Measurements from ENCODE around the gene CDC42EP4.
A peak's percentile ranks its signal among the peaks of the same experiment; 100 is the strongest.
"Not testable (repeated sequence)": the region's sequence is repeated elsewhere in the genome, so short reads cannot be mapped to it uniquely, and the experiment has no call there.

The CDC42EP4 gene

GRCh38 chr17:73319766-73320165, 8.0 kb upstream of the CDC42EP4 start:
- no peak for DNase-seq (ENCODE audit: low read depth)

GRCh38 chr17:73318836-73319235, 7.0 kb upstream of the CDC42EP4 start:
- DNase-seq (ENCODE audit: low read depth), result no peak

GRCh38 chr17:73318427-73318813, 6.6 kb upstream of the CDC42EP4 start:
- no peak for DNase-seq (ENCODE audit: low read depth)

GRCh38 chr17:73317513-73318426, 6.0 kb upstream of the CDC42EP4 start:
- peak; percentile 32 for DNase-seq (ENCODE audit: low read depth)

GRCh38 chr17:73316919-73317505, 5.2 kb upstream of the CDC42EP4 start:
- no peak for DNase-seq (ENCODE audit: low read depth)

GRCh38 chr17:73315471-73315870, 3.7 kb upstream of the CDC42EP4 start:
- DNase-seq (ENCODE audit: low read depth), result no peak

- no peak for DNase-seq (ENCODE audit: low read depth)
Measured at GRCh38 chr17:73313526-73314127, 1.8 kb upstream of the CDC42EP4 start.

- DNase-seq (ENCODE audit: low read depth), result not testable (repeated sequence)
Measured at GRCh38 chr17:73312887-73313286, 1.1 kb upstream of the CDC42EP4 start.

GRCh38 chr17:73311428-73311780, 397 bp downstream of the CDC42EP4 start:
- DNase-seq (ENCODE audit: low read depth), result no peak

GRCh38 chr17:73309727-73310596, 1.8 kb downstream of the CDC42EP4 start:
- DNase-seq (ENCODE audit: low read depth), result peak; percentile 42

GRCh38 chr17:73308959-73309358, 2.8 kb downstream of the CDC42EP4 start:
- not testable (repeated sequence) for DNase-seq (ENCODE audit: low read depth)

GRCh38 chr17:73308017-73308823, 3.6 kb downstream of the CDC42EP4 start:
- peak; percentile 97 for DNase-seq (ENCODE audit: low read depth)

GRCh38 chr17:73307130-73307529, 4.7 kb downstream of the CDC42EP4 start:
- no peak for DNase-seq (ENCODE audit: low read depth)

GRCh38 chr17:73305845-73306836, 5.7 kb downstream of the CDC42EP4 start:
- DNase-seq (ENCODE audit: low read depth), result no peak

GRCh38 chr17:73304971-73305812, 6.6 kb downstream of the CDC42EP4 start:
- peak; percentile 95 for DNase-seq (ENCODE audit: low read depth)

- no peak for DNase-seq (ENCODE audit: low read depth)
Measured at GRCh38 chr17:73304438-73304837, 7.4 kb downstream of the CDC42EP4 start.

- DNase-seq (ENCODE audit: low read depth), result peak; percentile 68
Measured at GRCh38 chr17:73302189-73302588, 9.6 kb downstream of the CDC42EP4 start.

- DNase-seq (ENCODE audit: low read depth), result peak; percentile 56
Measured at GRCh38 chr17:73301369-73301768, 10.4 kb downstream of the CDC42EP4 start.

- DNase-seq (ENCODE audit: low read depth), result peak; percentile 52
Measured at GRCh38 chr17:73300392-73300791, 11.4 kb downstream of the CDC42EP4 start.

Data from EH (cell line).